ENCODE data around the gene EHF. TPM values are rescaled to one million over a fixed set of nuclear protein-coding genes. Genes with fewer than 3 reads are reported as not detected.
"Not testable (repeated sequence)": the region's sequence is repeated elsewhere in the genome, so short reads cannot be mapped to it uniquely, and the experiment has no call there.

Gene EHF
- polyA plus RNA-seq, 2 donors: 115 to 121 TPM

DNA sequence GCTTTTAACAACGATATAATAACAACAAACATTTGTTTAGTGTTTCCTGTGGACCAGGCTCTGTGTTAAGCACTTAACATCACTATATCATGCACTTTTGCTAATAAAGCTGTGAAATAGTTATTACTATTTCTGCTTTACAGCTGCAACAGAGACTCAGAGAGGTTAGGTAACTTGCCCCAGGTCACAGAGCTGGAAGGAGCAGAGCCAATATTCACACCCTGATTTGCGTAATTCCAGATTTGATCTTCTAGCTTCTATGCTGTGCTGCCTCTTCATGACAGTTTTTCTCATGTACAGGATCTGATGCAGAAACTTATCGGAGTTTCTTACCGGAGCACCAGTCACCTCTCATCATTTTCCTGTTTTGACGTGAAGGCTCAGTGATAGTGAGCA lies 33.6 kb upstream of the EHF start:
- no peak overlapping the region for H3K4me3 ChIP-seq (ENCODE audit: low read depth in 1 of 2, low read length in 2 of 2)
- H3K27ac ChIP-seq (ENCODE audit: low read depth in 2 of 2, low read length in 1 of 2): peak overlapping the region in 1 of 2 donors; percentile 28
- no peaks in the 10 kb centered on the region for H3K9me3 ChIP-seq (ENCODE audit: control insufficient read depth in 2 of 2, insufficient read depth in 1 of 2, low read depth in 1 of 2, low read length in 1 of 2)
- 67 to 75% methylated on average over 5 of the region's 5 CpGs for WGBS, 2 donors
- H3K27me3 ChIP-seq (ENCODE audit: control insufficient read depth in 1 of 2, insufficient read depth in 2 of 2, low read length in 2 of 2): no peaks in the 10 kb centered on the region
- no peaks in the 10 kb centered on the region for H3K36me3 ChIP-seq (ENCODE audit: control insufficient read depth in 2 of 2, insufficient read depth in 2 of 2, low read length in 1 of 2)
- H3K4me1 ChIP-seq (ENCODE audit: control insufficient read depth in 2 of 2, insufficient read depth in 2 of 2, low read length in 1 of 2): peaks cover 0 to 10% of the 10 kb centered on the region in 2 donors

DNA sequence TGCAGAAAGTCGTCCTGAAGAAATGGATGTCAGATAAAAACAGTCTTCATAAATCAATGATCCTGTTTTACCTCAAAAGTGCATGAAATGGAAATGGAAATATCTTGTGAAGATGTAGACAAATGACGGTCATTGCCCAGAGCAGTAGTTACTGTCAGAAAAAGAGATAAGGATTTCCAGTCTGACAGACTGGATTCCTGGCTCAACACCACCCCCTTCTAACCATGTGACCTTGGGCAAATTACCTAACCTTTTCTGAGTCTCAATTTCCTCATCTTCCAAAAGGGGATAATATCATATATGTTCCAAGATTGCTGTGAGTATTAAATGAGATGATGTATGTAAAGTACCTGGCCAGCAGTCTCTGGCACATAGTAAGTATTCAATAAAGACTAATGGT lies 32.9 kb upstream of the EHF start:
- WGBS, 2 donors: 67 to 79% methylated on average over 2 of the region's 2 CpGs
- Histone ChIP-seq H3K27me3 (ENCODE audit: control insufficient read depth in 1 of 2, insufficient read depth in 2 of 2, low read length in 2 of 2) (no peaks in the 10 kb centered on the region), H3K9me3 (ENCODE audit: control insufficient read depth in 2 of 2, insufficient read depth in 1 of 2, low read depth in 1 of 2, low read length in 1 of 2) (no peaks in the 10 kb centered on the region), H3K27ac (ENCODE audit: low read depth in 2 of 2, low read length in 1 of 2) (peak overlapping the region in 1 of 2 donors; percentile 28), H3K4me1 (ENCODE audit: control insufficient read depth in 2 of 2, insufficient read depth in 2 of 2, low read length in 1 of 2) (peaks cover 0 to 10% of the 10 kb centered on the region in 2 donors), H3K4me3 (ENCODE audit: low read depth in 1 of 2, low read length in 2 of 2) (no peak overlapping the region), H3K36me3 (ENCODE audit: control insufficient read depth in 2 of 2, insufficient read depth in 2 of 2, low read length in 1 of 2) (no peaks in the 10 kb centered on the region)

DNA sequence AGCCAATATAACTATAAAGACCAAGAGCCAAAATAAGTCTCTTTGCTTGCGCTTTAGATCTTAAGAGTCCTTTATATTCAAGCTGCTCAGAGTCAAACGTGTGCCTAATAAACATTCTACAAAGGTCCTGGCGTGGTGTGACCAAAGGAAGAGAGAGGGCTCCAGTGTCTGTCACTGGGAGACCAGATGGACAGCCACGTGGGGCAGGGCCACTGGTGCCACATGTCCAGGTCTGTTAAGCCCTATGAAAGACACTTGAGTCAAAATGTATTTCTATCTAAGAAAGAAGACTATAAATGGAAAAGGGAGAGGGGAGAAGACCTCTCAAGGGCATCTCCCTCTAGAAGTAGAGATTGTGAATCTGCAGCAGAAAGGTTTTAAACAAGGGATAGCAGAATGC lies 32.2 kb upstream of the EHF start:
- H3K27ac ChIP-seq (ENCODE audit: low read depth in 2 of 2, low read length in 1 of 2): no peak overlapping the region
- peaks cover 0 to 10% of the 10 kb centered on the region in 2 donors for H3K4me1 ChIP-seq (ENCODE audit: control insufficient read depth in 2 of 2, insufficient read depth in 2 of 2, low read length in 1 of 2)
- WGBS, 2 donors: 79 to 82% methylated on average over 4 of the region's 4 CpGs
- H3K36me3 ChIP-seq (ENCODE audit: control insufficient read depth in 2 of 2, insufficient read depth in 2 of 2, low read length in 1 of 2): no peaks in the 10 kb centered on the region
- H3K4me3 ChIP-seq (ENCODE audit: low read depth in 1 of 2, low read length in 2 of 2): no peak overlapping the region
- H3K27me3 ChIP-seq (ENCODE audit: control insufficient read depth in 1 of 2, insufficient read depth in 2 of 2, low read length in 2 of 2): no peaks in the 10 kb centered on the region
- no peaks in the 10 kb centered on the region for H3K9me3 ChIP-seq (ENCODE audit: control insufficient read depth in 2 of 2, insufficient read depth in 1 of 2, low read depth in 1 of 2, low read length in 1 of 2)

- H3K9me3 ChIP-seq (ENCODE audit: control insufficient read depth in 2 of 2, insufficient read depth in 1 of 2, low read depth in 1 of 2, low read length in 1 of 2); H3K27me3 ChIP-seq (ENCODE audit: control insufficient read depth in 1 of 2, insufficient read depth in 2 of 2, low read length in 2 of 2); H3K4me3 ChIP-seq (ENCODE audit: low read depth in 1 of 2, low read length in 2 of 2); H3K36me3 ChIP-seq (ENCODE audit: control insufficient read depth in 2 of 2, insufficient read depth in 2 of 2, low read length in 1 of 2); H3K27ac ChIP-seq (ENCODE audit: low read depth in 2 of 2, low read length in 1 of 2): not testable (repeated sequence)
- WGBS, 2 donors: 85 to 92% methylated on average over 7 of the region's 7 CpGs
- peaks cover 0 to 10% of the 10 kb centered on the region in 2 donors for H3K4me1 ChIP-seq (ENCODE audit: control insufficient read depth in 2 of 2, insufficient read depth in 2 of 2, low read length in 1 of 2)
Measured at GRCh38 chr11:34589177-34589576, 31.7 kb upstream of the EHF start.

GRCh38 chr11:34593085-34593484 lies 27.8 kb upstream of the EHF start:
- Histone ChIP-seq H3K36me3 (ENCODE audit: control insufficient read depth in 2 of 2, insufficient read depth in 2 of 2, low read length in 1 of 2) (no peaks in the 10 kb centered on the region), H3K27ac (ENCODE audit: low read depth in 2 of 2, low read length in 1 of 2) (no peak overlapping the region), H3K4me3 (ENCODE audit: low read depth in 1 of 2, low read length in 2 of 2) (no peak overlapping the region), H3K27me3 (ENCODE audit: control insufficient read depth in 1 of 2, insufficient read depth in 2 of 2, low read length in 2 of 2) (no peaks in the 10 kb centered on the region), H3K4me1 (ENCODE audit: control insufficient read depth in 2 of 2, insufficient read depth in 2 of 2, low read length in 1 of 2) (peaks cover 0 to 2% of the 10 kb centered on the region in 2 donors), H3K9me3 (ENCODE audit: control insufficient read depth in 2 of 2, insufficient read depth in 1 of 2, low read depth in 1 of 2, low read length in 1 of 2) (no peaks in the 10 kb centered on the region)
- WGBS, 2 donors: 47 to 55% methylated on average over 1 of the region's 1 CpG

- H3K36me3 ChIP-seq (ENCODE audit: control insufficient read depth in 2 of 2, insufficient read depth in 2 of 2, low read length in 1 of 2): no peaks in the 10 kb centered on the region
- no peaks in the 10 kb centered on the region for H3K9me3 ChIP-seq (ENCODE audit: control insufficient read depth in 2 of 2, insufficient read depth in 1 of 2, low read depth in 1 of 2, low read length in 1 of 2)
- no peak overlapping the region for H3K4me3 ChIP-seq (ENCODE audit: low read depth in 1 of 2, low read length in 2 of 2)
- H3K4me1 ChIP-seq (ENCODE audit: control insufficient read depth in 2 of 2, insufficient read depth in 2 of 2, low read length in 1 of 2): peaks cover 0 to 6% of the 10 kb centered on the region in 2 donors
- WGBS, 2 donors: 37 to 48% methylated on average over 3 of the region's 3 CpGs
- no peaks in the 10 kb centered on the region for H3K27me3 ChIP-seq (ENCODE audit: control insufficient read depth in 1 of 2, insufficient read depth in 2 of 2, low read length in 2 of 2)
- peak overlapping the region; percentile 64 to 73 for H3K27ac ChIP-seq (ENCODE audit: low read depth in 2 of 2, low read length in 1 of 2)
Measured at GRCh38 chr11:34594603-34595002, 26.3 kb upstream of the EHF start.

GRCh38 chr11:34595391-34595790 lies 25.5 kb upstream of the EHF start:
- WGBS, 2 donors: 49 to 51% methylated on average over 2 of the region's 2 CpGs
- Histone ChIP-seq H3K27me3 (ENCODE audit: control insufficient read depth in 1 of 2, insufficient read depth in 2 of 2, low read length in 2 of 2) (no peaks in the 10 kb centered on the region), H3K9me3 (ENCODE audit: control insufficient read depth in 2 of 2, insufficient read depth in 1 of 2, low read depth in 1 of 2, low read length in 1 of 2) (no peaks in the 10 kb centered on the region), H3K4me1 (ENCODE audit: control insufficient read depth in 2 of 2, insufficient read depth in 2 of 2, low read length in 1 of 2) (peaks cover 0 to 8% of the 10 kb centered on the region in 2 donors), H3K36me3 (ENCODE audit: control insufficient read depth in 2 of 2, insufficient read depth in 2 of 2, low read length in 1 of 2) (no peaks in the 10 kb centered on the region), H3K4me3 (ENCODE audit: low read depth in 1 of 2, low read length in 2 of 2) (no peak overlapping the region), H3K27ac (ENCODE audit: low read depth in 2 of 2, low read length in 1 of 2) (peak overlapping the region in 1 of 2 donors; percentile 73)

GRCh38 chr11:34595960-34596644 lies 24.8 kb upstream of the EHF start:
- Histone ChIP-seq H3K4me1 (ENCODE audit: control insufficient read depth in 2 of 2, insufficient read depth in 2 of 2, low read length in 1 of 2) (peaks cover 4 to 14% of the 10 kb centered on the region in 2 donors), H3K9me3 (ENCODE audit: control insufficient read depth in 2 of 2, insufficient read depth in 1 of 2, low read depth in 1 of 2, low read length in 1 of 2) (no peaks in the 10 kb centered on the region), H3K4me3 (ENCODE audit: low read depth in 1 of 2, low read length in 2 of 2) (no peak overlapping the region), H3K36me3 (ENCODE audit: control insufficient read depth in 2 of 2, insufficient read depth in 2 of 2, low read length in 1 of 2) (no peaks in the 10 kb centered on the region), H3K27ac (ENCODE audit: low read depth in 2 of 2, low read length in 1 of 2) (no peak overlapping the region), H3K27me3 (ENCODE audit: control insufficient read depth in 1 of 2, insufficient read depth in 2 of 2, low read length in 2 of 2) (no peaks in the 10 kb centered on the region)
- WGBS, 2 donors: 92 to 96% methylated on average over 11 of the region's 11 CpGs

DNA sequence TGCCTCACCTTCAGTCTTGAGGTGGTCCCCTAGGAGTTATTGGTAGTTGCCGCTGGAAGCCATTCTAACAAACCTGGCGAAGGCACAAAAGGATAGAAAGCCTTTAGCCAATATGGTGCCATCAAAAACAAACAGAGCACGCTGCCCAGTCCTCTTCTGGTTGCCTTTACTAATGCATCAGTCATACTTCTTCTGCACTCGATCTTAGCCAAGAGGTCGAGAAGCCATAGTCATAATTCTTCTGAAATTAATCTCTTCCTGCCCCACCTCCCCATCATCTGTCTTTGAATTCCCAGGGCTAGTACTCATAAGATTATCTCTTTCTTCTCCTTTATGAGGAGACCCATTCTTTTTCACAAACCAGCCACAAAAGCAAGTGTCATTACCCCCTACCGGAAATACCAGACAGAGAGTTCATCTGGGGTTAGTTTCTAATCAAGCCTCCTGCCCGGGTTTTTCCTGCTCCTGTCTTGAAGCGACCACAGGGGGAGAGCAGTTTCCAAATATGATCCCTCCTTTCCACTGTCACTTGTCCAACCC lies 21.4 kb upstream of the EHF start:
- peak overlapping the region; percentile 84 to 92 for H3K27ac ChIP-seq (ENCODE audit: low read depth in 2 of 2, low read length in 1 of 2)
- WGBS, 2 donors: 32 to 34% methylated on average over 8 of the region's 8 CpGs
- H3K27me3 ChIP-seq (ENCODE audit: control insufficient read depth in 1 of 2, insufficient read depth in 2 of 2, low read length in 2 of 2): no peaks in the 10 kb centered on the region
- H3K36me3 ChIP-seq (ENCODE audit: control insufficient read depth in 2 of 2, insufficient read depth in 2 of 2, low read length in 1 of 2): no peaks in the 10 kb centered on the region
- H3K4me3 ChIP-seq (ENCODE audit: low read depth in 1 of 2, low read length in 2 of 2): no peak overlapping the region
- no peaks in the 10 kb centered on the region for H3K9me3 ChIP-seq (ENCODE audit: control insufficient read depth in 2 of 2, insufficient read depth in 1 of 2, low read depth in 1 of 2, low read length in 1 of 2)
- H3K4me1 ChIP-seq (ENCODE audit: control insufficient read depth in 2 of 2, insufficient read depth in 2 of 2, low read length in 1 of 2): peaks cover 8 to 18% of the 10 kb centered on the region in 2 donors

Measured in esophagus (tissue), 2 donors.